H1 (cell line): ENCODE measurements around the gene NCOA5. TPM values are rescaled to one million over a fixed set of nuclear protein-coding genes. Genes with fewer than 3 reads are reported as not detected.

ENCODE experiments used
- CTCF ChIA-PET: fragments of 300-600 bp; sonication (Branson Sonifier 250); formaldehyde crosslinking; loops from one replicate; lab custom pipeline; 2021; ENCODE audit not compliant: partially characterized antibody; lab: Charles Lee
- POLR2A ChIA-PET: fragments of 300-600 bp; sonication (Branson Sonifier 250); formaldehyde crosslinking; loops from one replicate; lab custom pipeline; 2021; ENCODE audit warnings: inconsistent platforms; ENCODE audit not compliant: partially characterized antibody; lab: Charles Lee
- DNase-seq, 2 experiments: peaks; one replicate each; pipeline versions ENCODE4 v3.0.0 to v3.0.0-alpha.2; 2010 to 2022; ENCODE audit warnings: low spot score in 2 of 2, low read depth in 1 of 2, mixed read lengths in 1 of 2
- FAIRE-seq: peaks from 2 replicates; lab custom pipeline; 2011; peaks lifted over from hg19 to GRCh38; lab: Jason Lieb, UNC
- H2AFZ ChIP-seq: 2 replicates; pipeline ENCODE4 v1.8.1; 2012; ENCODE audit warnings: low read length, inconsistent platforms
- H2AK5ac ChIP-seq: 2 replicates; pipeline ENCODE4 v1.6.1; 2013; ENCODE audit warnings: low read depth, low read length
- H2BK120ac ChIP-seq: replicated peaks from 2 replicates; pipeline ENCODE3; 2013; ENCODE audit warnings: low read depth, low read length, inconsistent platforms
- H2BK12ac ChIP-seq: 2 replicates; pipeline ENCODE4 v1.6.1; 2013; ENCODE audit warnings: low read depth, low read length
- H2BK15ac ChIP-seq: 2 replicates; pipeline ENCODE4 v1.6.1; 2013; ENCODE audit warnings: low read length
- H2BK20ac ChIP-seq: 2 replicates; pipeline ENCODE4 v1.6.1; 2013; ENCODE audit warnings: low read length
- H2BK5ac ChIP-seq: 2 replicates; pipeline ENCODE4 v1.6.1; 2013; ENCODE audit warnings: low read depth, low read length
- H3K14ac ChIP-seq: 2 replicates; pipeline ENCODE4 v1.6.1; 2013; ENCODE audit warnings: inconsistent platforms; ENCODE audit not compliant: insufficient read length
- H3K18ac ChIP-seq: 2 replicates; pipeline ENCODE4 v1.6.1; 2013; ENCODE audit warnings: low read length; ENCODE audit errors: extremely low read depth
- H3K23ac ChIP-seq: 2 replicates; pipeline ENCODE4 v1.6.1; 2013; ENCODE audit warnings: inconsistent platforms; ENCODE audit not compliant: insufficient read length
- H3K23me2 ChIP-seq: 2 replicates; pipeline ENCODE4 v1.6.1; 2013; ENCODE audit warnings: low read depth, low read length
- H3K27ac ChIP-seq: 2 replicates; pipeline ENCODE4 v1.6.1; 2011; ENCODE audit warnings: low read depth, low read length, inconsistent platforms
- H3K27me3 ChIP-seq, 4 experiments: replicated peaks in 1 of 4; 1 replicate in 1 of 4; 2 replicates in 3 of 4; pipeline versions ENCODE4 v1.6.1 to v1.8.1; 2011 to 2013; ENCODE audit warnings: low read length in 3 of 4, mild to moderate bottlenecking in 3 of 4, inconsistent platforms in 2 of 4, mixed read lengths in 2 of 4, moderate library complexity in 1 of 4; ENCODE audit not compliant: control insufficient read depth in 3 of 4, insufficient read depth in 3 of 4; ENCODE audit errors: extremely low read depth in 1 of 4
- H3K36me3 ChIP-seq, 4 experiments: 2 replicates each; pipeline versions ENCODE4 v1.6.1 to v1.8.1; 2011 to 2013; ENCODE audit warnings: mild to moderate bottlenecking in 4 of 4, low read length in 3 of 4, moderate library complexity in 2 of 4, control low read depth in 1 of 4, inconsistent platforms in 1 of 4; ENCODE audit not compliant: insufficient read depth in 4 of 4, control insufficient read depth in 2 of 4
- H3K4ac ChIP-seq: replicated peaks from 2 replicates; pipeline ENCODE3; 2013; ENCODE audit warnings: low read length, low read depth, mixed read lengths, inconsistent platforms; ENCODE audit not compliant: insufficient read length
- H3K4me1 ChIP-seq, 4 experiments: replicated peaks in 1 of 4; 1 replicate in 1 of 4; 2 replicates in 3 of 4; pipeline versions ENCODE4 v1.6.1 to v1.8.1; 2011 to 2013; ENCODE audit warnings: low read length in 3 of 4, inconsistent platforms in 2 of 4, mixed read lengths in 1 of 4; ENCODE audit not compliant: insufficient read depth in 4 of 4, control insufficient read depth in 3 of 4
- H3K4me2 ChIP-seq, 2 experiments: 2 replicates each; pipeline versions ENCODE4 v1.6.1 to v1.8.1; 2011 to 2013; ENCODE audit warnings: low read depth in 2 of 2, low read length in 2 of 2, control low read depth in 1 of 2, inconsistent platforms in 1 of 2, mild to moderate bottlenecking in 1 of 2; ENCODE audit not compliant: insufficient read depth in 1 of 2
- H3K4me3 ChIP-seq, 4 experiments: fragments of 200-600, 300-600 bp in 1 of 4; sonication (generic), shearing (Covaris generic), sonication (Bioruptor Twin) in 1 of 4; 2 replicates each; pipeline versions ENCODE4 v1.5.1 to v1.8.1; 2011 to 2016; ENCODE audit warnings: low read length in 4 of 4, low read depth in 3 of 4, control low read depth in 2 of 4, inconsistent platforms in 2 of 4, mild to moderate bottlenecking in 2 of 4, mixed read lengths in 1 of 4, moderate library complexity in 1 of 4; ENCODE audit not compliant: insufficient read depth in 2 of 4; ENCODE audit errors: extremely low read depth in 1 of 4
- H3K56ac ChIP-seq: replicated peaks from 2 replicates; pipeline ENCODE3; 2013; ENCODE audit warnings: low read depth, mild to moderate bottlenecking, mixed read lengths, low read length, inconsistent platforms; ENCODE audit not compliant: insufficient read length
- H3K79me1 ChIP-seq: 2 replicates; pipeline ENCODE4 v1.6.1; 2013; ENCODE audit warnings: low read depth, low read length, control low read depth
- H3K79me2 ChIP-seq, 2 experiments: 2 replicates each; pipeline versions ENCODE4 v1.6.1 to v1.8.1; 2012 to 2013; ENCODE audit warnings: low read length in 2 of 2, mild to moderate bottlenecking in 2 of 2, inconsistent platforms in 1 of 2; ENCODE audit not compliant: insufficient read depth in 2 of 2, control insufficient read depth in 1 of 2
- H3K9ac ChIP-seq, 4 experiments: replicated peaks in 1 of 4; 1 replicate in 1 of 4; 2 replicates in 3 of 4; pipeline versions ENCODE4 v1.6.1 to v1.8.1; 2011 to 2013; ENCODE audit warnings: low read depth in 3 of 4, low read length in 3 of 4, control low read depth in 2 of 4, mild to moderate bottlenecking in 2 of 4, moderate library complexity in 2 of 4, inconsistent platforms in 1 of 4; ENCODE audit errors: extremely low read depth in 1 of 4
- H3K9me3 ChIP-seq, 2 experiments: 2 replicates each; pipeline versions ENCODE4 v1.6.1 to v1.8.1; 2012 to 2013; ENCODE audit warnings: mild to moderate bottlenecking in 2 of 2, moderate library complexity in 2 of 2, control low read depth in 1 of 2, inconsistent platforms in 1 of 2, low read depth in 1 of 2, low read length in 1 of 2, mixed read lengths in 1 of 2; ENCODE audit not compliant: insufficient read depth in 2 of 2
- H4K20me1 ChIP-seq, 2 experiments: replicated peaks in 1 of 2; 2 replicates each; pipeline versions ENCODE3 to v1.8.1; 2011 to 2013; ENCODE audit warnings: inconsistent platforms in 2 of 2, low read length in 2 of 2, mild to moderate bottlenecking in 1 of 2; ENCODE audit not compliant: insufficient read depth in 2 of 2, control insufficient read depth in 1 of 2
- H4K5ac ChIP-seq: 2 replicates; pipeline ENCODE4 v1.6.1; 2013; ENCODE audit warnings: low read length, low read depth, mixed read lengths, inconsistent platforms; ENCODE audit not compliant: insufficient read length
- H4K8ac ChIP-seq: 2 replicates; pipeline ENCODE4 v1.8.0; 2013; ENCODE audit warnings: mild to moderate bottlenecking, moderate library complexity, low read length, inconsistent platforms; ENCODE audit not compliant: insufficient read depth; ENCODE audit errors: extremely low read depth
- H4K91ac ChIP-seq: replicated peaks from 2 replicates; pipeline ENCODE3; 2013; ENCODE audit warnings: low read length, mixed read lengths, inconsistent platforms; ENCODE audit not compliant: insufficient read length
- NANOG ChIP-seq: IDR thresholded peaks from 2 replicates; pipeline ENCODE4 v1.6.1; 2011; ENCODE audit warnings: low read length, low read depth, mild to moderate bottlenecking, inconsistent platforms; ENCODE audit not compliant: insufficient read depth, poor library complexity, severe bottlenecking
- POLR2AphosphoS5 ChIP-seq: IDR thresholded peaks from 2 replicates; pipeline ENCODE4 v1.6.1; 2011; ENCODE audit warnings: low read depth, low read length
- RNF2 ChIP-seq: fragments of 200-900, 300-1000 bp; sonication (generic); IDR thresholded peaks from 2 replicates; pipeline ENCODE4 v1.7.1; 2016; ENCODE audit warnings: borderline replicate concordance, low read depth, mild to moderate bottlenecking, antibody characterized with exemption, low read length; ENCODE audit not compliant: poor library complexity, severe bottlenecking; ENCODE audit errors: missing control alignments
- RXRA ChIP-seq: IDR thresholded peaks from 2 replicates; pipeline ENCODE4 v1.6.1; 2011; ENCODE audit warnings: low read depth, mild to moderate bottlenecking, low read length, moderate library complexity; ENCODE audit not compliant: insufficient read depth
- SIN3A ChIP-seq, 2 experiments: IDR thresholded peaks in 1 of 2; conservative IDR thresholded peaks in 1 of 2; 2 replicates each; pipeline ENCODE4 v1.6.1; 2011 to 2012; ENCODE audit warnings: low read length in 2 of 2, improper control_type of control experiment in 1 of 2, low read depth in 1 of 2, mild to moderate bottlenecking in 1 of 2
- SIRT6 ChIP-seq: IDR thresholded peaks from one replicate; pipeline ENCODE4 v1.7.1; 2012; ENCODE audit warnings: low read length, inconsistent platforms
- SP2 ChIP-seq: IDR thresholded peaks from 2 replicates; pipeline ENCODE4 v1.6.1; 2012; ENCODE audit warnings: mild to moderate bottlenecking, low read length, inconsistent platforms
- ZNF274 ChIP-seq: IDR thresholded peaks from 2 replicates; pipeline ENCODE4 v1.7.0; 2012; ENCODE audit warnings: low read length, borderline replicate concordance; ENCODE audit errors: extremely low read depth
- WGBS, 2 experiments: shearing (Covaris generic) in 1 of 2; methylation state at CpG; one replicate each; pipeline versions ENCODE4 v1.1.6 to v1.1.7; 2013 to 2015; ENCODE audit warnings: low lambda C conversion rate in 2 of 2, mixed read lengths in 2 of 2, inconsistent platforms in 1 of 2, low coverage in 1 of 2, missing lambda C conversion rate in 1 of 2; ENCODE audit not compliant: insufficient replicate concordance in 2 of 2, insufficient coverage in 1 of 2, insufficient read length in 1 of 2; ENCODE audit errors: extremely low coverage in 1 of 2, missing lambda C conversion rate in 1 of 2; 5-methylcytosine and 5-hydroxymethylcytosine counted together
- polyA plus RNA-seq, 7 experiments: library from polyadenylated mRNA; depleted of rRNA in 3 of 7; stranded (reverse) in 5 of 7; unstranded in 2 of 7; fragments of >200 nt in 5 of 7; fragments of 200-250 nt in 2 of 7; gene quantifications; 1 replicate in 5 of 7; 2 replicates in 1 of 7; 4 replicates in 1 of 7; pipeline versions ENCODE4 v1.2.1 to v1.2.3, GENCODE V29; 2011 to 2013; ENCODE audit warnings: missing spikeins in 2 of 7, mixed read lengths in 2 of 7
- total RNA-seq: library from RNA; stranded (reverse); fragmentation: NEBNext Ultra II Directional; extraction: Animal tissue kit (Norgen Biotek cat#: 25700); gene quantifications from 2 replicates; pipeline ENCODE4 v1.2.1, GENCODE V29; 2021

The NCOA5 gene
- total and polyA plus RNA-seq, 2 of the 8 experiments (the other 6 are each of a cell fraction or from before 2014, with no cell fraction given), result 20.4 to 29.0 TPM

DNA sequence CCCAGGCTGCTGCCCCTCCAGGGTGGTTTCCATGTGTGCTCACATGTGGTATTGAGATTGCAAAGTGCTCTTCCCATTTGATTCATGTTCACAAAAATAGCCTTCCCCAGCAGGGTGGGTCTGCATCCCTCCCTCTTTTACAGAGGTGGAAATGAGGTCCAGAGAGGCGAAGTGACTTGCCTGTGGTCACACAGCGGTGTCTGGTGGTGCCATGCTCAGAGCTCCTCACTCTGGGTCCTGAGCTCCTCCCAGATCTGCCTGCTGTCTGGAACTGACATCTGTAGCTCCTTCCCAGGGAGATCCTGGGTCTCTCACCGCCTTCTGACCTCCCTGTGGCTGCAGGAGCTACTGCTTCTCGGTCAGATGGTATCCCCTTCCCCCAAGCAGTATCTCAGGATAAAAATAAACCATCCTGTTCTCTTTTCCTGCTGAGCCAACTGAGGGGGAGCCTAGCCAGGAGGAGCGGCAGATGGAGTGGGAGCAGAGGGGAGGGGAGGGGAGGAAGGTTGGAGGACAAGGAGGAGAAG, 40.3 kb upstream of the NCOA5 start:
- H3K9me3 ChIP-seq, result no peaks in the 10 kb centered on the region
- H3K36me3 ChIP-seq, result no peaks in the 10 kb centered on the region; a peak in 1 of 8 replicates
- no peak overlapping the region for H4K5ac ChIP-seq
- no peaks in the 10 kb centered on the region; a peak in 2 of 7 replicates for H3K4me1 ChIP-seq
- no peaks in the 10 kb centered on the region for H3K79me1 ChIP-seq
- POLR2A ChIA-PET, result interaction anchor here (0.6 to 1.5 kb wide), 4 partner anchors 9 to 175 kb away, joined by 3 to 6 read pairs (median 4); partner anchors contain the start of gene CD40
- H2BK15ac ChIP-seq, result no peak overlapping the region
- H3K4me2 ChIP-seq, result no peak overlapping the region
- H3K23ac ChIP-seq, result no peak overlapping the region
- TF ChIP-seq RNF2, result no peak
- 0 out of 2 replicates have a peak, but pooled peaks have one; percentile 26 for TF ChIP-seq POLR2AphosphoS5
- no peak for TF ChIP-seq NANOG
- no peak for TF ChIP-seq SP2
- no peak for TF ChIP-seq RXRA
- TF ChIP-seq SIN3A (conservative IDR thresholded peaks at IDR 0.05 in 1 of 2, IDR thresholded peaks at IDR 0.05 in 1 of 2; ENCODE audit: low read depth in 1 of 2, low read length in 2 of 2), result no peak
- TF ChIP-seq ZNF274, result no peak
- TF ChIP-seq SIRT6, result no peak
- no peaks in the 10 kb centered on the region for H3K23me2 ChIP-seq
- FAIRE-seq, result no peak
- H3K79me2 ChIP-seq, result no peaks in the 10 kb centered on the region
- no peak overlapping the region for H3K18ac ChIP-seq
- peaks cover 2 to 3% of the 10 kb centered on the region in 2 experiments for H4K20me1 ChIP-seq
- H2AK5ac ChIP-seq, result no peak overlapping the region
- H4K8ac ChIP-seq, result no peak overlapping the region
- H4K91ac ChIP-seq, result no peak overlapping the region
- H3K4ac ChIP-seq, result no peak overlapping the region
- H3K14ac ChIP-seq, result no peak overlapping the region
- no peak for DNase-seq
- H3K27ac ChIP-seq, result no peak overlapping the region
- CTCF ChIA-PET, result interaction anchor here (0.7 to 8.1 kb wide), 29 partner anchors 9 to 219 kb away, joined by 3 to 171 read pairs (median 4); partner anchors contain the start of genes CD40 and CDH22
- 66% methylated on average over 5 of the region's 5 CpGs; no CpG with 5 or more reads in 1 of the 2 experiments for WGBS, 2 experiments
- no peak overlapping the region for H2BK5ac ChIP-seq
- no peak overlapping the region for H3K9ac ChIP-seq
- H2BK120ac ChIP-seq, result no peak overlapping the region
- no peak overlapping the region for H2AFZ ChIP-seq
- H2BK20ac ChIP-seq, result no peak overlapping the region
- H2BK12ac ChIP-seq, result no peak overlapping the region
- no peak overlapping the region for H3K4me3 ChIP-seq
- peaks cover 0 to 4% (median 2%) of the 10 kb centered on the region in 4 experiments; a peak in 4 of 7 replicates for H3K27me3 ChIP-seq
- no peak overlapping the region for H3K56ac ChIP-seq
